Loucy (cell line): ENCODE measurements around the gene PSORS1C2.

Experiments
- H2AFZ ChIP-seq: fragments of 200-600 bp; sonication (generic); 2 replicates; pipeline ENCODE4 v1.6.0; 2016; ENCODE audit warnings: antibody characterized with exemption, mild to moderate bottlenecking, low read length, moderate library complexity
- H3F3A ChIP-seq: fragments of 200-600 bp; 2 replicates; pipeline ENCODE4 v1.6.0; 2016; ENCODE audit warnings: antibody characterized with exemption, low read depth, mild to moderate bottlenecking
- H3K27me3 ChIP-seq: fragments of 200-600 bp; sonication (generic); 2 replicates; pipeline ENCODE4 v1.6.1; 2014; ENCODE audit warnings: low read length, mild to moderate bottlenecking; ENCODE audit not compliant: insufficient read depth, poor library complexity, severe bottlenecking
- H3K36me3 ChIP-seq: fragments of 200-600 bp; sonication (generic); 2 replicates; pipeline ENCODE4 v1.6.1; 2016; ENCODE audit warnings: low read length; ENCODE audit not compliant: insufficient read depth
- H3K4me1 ChIP-seq: fragments of 200-600 bp; sonication (generic); 2 replicates; pipeline ENCODE4 v1.5.1; 2014; ENCODE audit warnings: low read length, mild to moderate bottlenecking; ENCODE audit not compliant: insufficient read depth, poor library complexity, severe bottlenecking
- H3K4me2 ChIP-seq: fragments of 200-600 bp; sonication (generic); 2 replicates; pipeline ENCODE4 v1.6.0; 2014; ENCODE audit warnings: antibody characterized with exemption, low read length, low read depth, mild to moderate bottlenecking; ENCODE audit not compliant: poor library complexity, severe bottlenecking
- H3K4me3 ChIP-seq: fragments of 200-600 bp; sonication (generic); 2 replicates; pipeline ENCODE4 v1.5.1; 2014; ENCODE audit warnings: low read length, mild to moderate bottlenecking, mixed read lengths; ENCODE audit not compliant: poor library complexity, severe bottlenecking
- H3K79me2 ChIP-seq: fragments of 200-600 bp; sonication (generic); 2 replicates; pipeline ENCODE4 v1.6.1; 2014; ENCODE audit warnings: low read length; ENCODE audit not compliant: insufficient read depth
- H3K9ac ChIP-seq: fragments of 200-600 bp; sonication (generic); 2 replicates; pipeline ENCODE4 v1.6.0; 2014; ENCODE audit warnings: mild to moderate bottlenecking, low read depth, low read length, moderate library complexity; ENCODE audit not compliant: poor library complexity, severe bottlenecking
- H3K9me2 ChIP-seq: fragments of 200-600 bp; sonication (generic); replicated peaks from 2 replicates; pipeline ENCODE4 v1.6.1; 2016; ENCODE audit warnings: low read depth, low read length, mixed read lengths
- H3K9me3 ChIP-seq: fragments of 200-600 bp; sonication (generic); 2 replicates; pipeline ENCODE4 v1.6.1; 2014; ENCODE audit warnings: mild to moderate bottlenecking, antibody characterized with exemption, low read length, low read depth; ENCODE audit not compliant: insufficient read depth
- H4K20me1 ChIP-seq: fragments of 200-600 bp; sonication (generic); 2 replicates; pipeline ENCODE4 v1.6.0; 2014; ENCODE audit warnings: antibody characterized with exemption, low read length, mild to moderate bottlenecking; ENCODE audit not compliant: insufficient read depth, poor library complexity, severe bottlenecking
- CTCF ChIP-seq: fragments of 200-600 bp; sonication (generic); conservative IDR thresholded peaks from 2 replicates; pipeline ENCODE4 v1.5.1; 2014; ENCODE audit warnings: mild to moderate bottlenecking, antibody characterized with exemption, low read length
- EZH2phosphoT487 ChIP-seq: fragments of 200-600 bp; IDR thresholded peaks from 2 replicates; pipeline ENCODE4 v1.6.1; 2018; ENCODE audit warnings: antibody characterized with exemption, mild to moderate bottlenecking, moderate library complexity, borderline replicate concordance

The PSORS1C2 gene

GRCh38 chr6:31115941-31116560 is 22.8 kb downstream of the PSORS1C2 start:
- H4K20me1 ChIP-seq = no peaks in the 10 kb centered on the region
- no peaks in the 10 kb centered on the region for H3K36me3 ChIP-seq
- H3K4me3 ChIP-seq = no peak overlapping the region
- no peaks in the 10 kb centered on the region for H3K79me2 ChIP-seq
- H2AFZ ChIP-seq = no peak overlapping the region
- H3K9ac ChIP-seq = no peak overlapping the region
- H3K9me2 ChIP-seq = no peaks in the 10 kb centered on the region
- no peaks in the 10 kb centered on the region for H3K4me1 ChIP-seq
- H3K9me3 ChIP-seq = no peaks in the 10 kb centered on the region
- H3K4me2 ChIP-seq = no peak overlapping the region
- no peak for TF ChIP-seq EZH2phosphoT487
- no peak for TF ChIP-seq CTCF
- H3F3A ChIP-seq = no peaks in the 10 kb centered on the region
- no peaks in the 10 kb centered on the region for H3K27me3 ChIP-seq

- Histone ChIP-seq H4K20me1 (no peaks in the 10 kb centered on the region), H3K4me1 (no peaks in the 10 kb centered on the region), H3K4me3 (no peak overlapping the region), H3K9ac (no peak overlapping the region), H3F3A (no peaks in the 10 kb centered on the region), H3K4me2 (no peak overlapping the region), H2AFZ (peak overlapping the region; percentile 65), H3K27me3 (no peaks in the 10 kb centered on the region), H3K79me2 (no peaks in the 10 kb centered on the region), H3K9me2 (no peaks in the 10 kb centered on the region), H3K36me3 (no peaks in the 10 kb centered on the region), H3K9me3 (no peaks in the 10 kb centered on the region)
- TF ChIP-seq CTCF (peak; percentile 57), EZH2phosphoT487 (no peak)
Observed at GRCh38 chr6:31114970-31115849, 23.7 kb downstream of the PSORS1C2 start.

GRCh38 chr6:31114541-31114878 is 24.4 kb downstream of the PSORS1C2 start, which contains the start of gene PSORS1C1:
TSS of gene PSORS1C1 (plus strand) at chr6:31114800. CDS start at chr6:31129633, 14,833 bp downstream.
- Histone ChIP-seq H3K9me2 (no peaks in the 10 kb centered on the region), H3K36me3 (no peaks in the 10 kb centered on the region), H3K27me3 (no peaks in the 10 kb centered on the region), H3K79me2 (no peaks in the 10 kb centered on the region), H2AFZ (peak within 1 kb of the TSS; percentile 65), H3K9me3 (no peaks in the 10 kb centered on the region), H3F3A (no peaks in the 10 kb centered on the region), H3K4me2 (no peak within 1 kb of the TSS), H3K4me3 (no peak within 1 kb of the TSS), H3K9ac (no peak within 1 kb of the TSS), H3K4me1 (no peaks in the 10 kb centered on the region), H4K20me1 (no peaks in the 10 kb centered on the region)
- TF ChIP-seq EZH2phosphoT487 (no peak), CTCF (no peak)
